ENCODE measurements around the gene MAVS.

GRCh38 chr20:3798908-3799248, 47.8 kb upstream of the MAVS start:
- TF ChIP-seq, protein P1, sequence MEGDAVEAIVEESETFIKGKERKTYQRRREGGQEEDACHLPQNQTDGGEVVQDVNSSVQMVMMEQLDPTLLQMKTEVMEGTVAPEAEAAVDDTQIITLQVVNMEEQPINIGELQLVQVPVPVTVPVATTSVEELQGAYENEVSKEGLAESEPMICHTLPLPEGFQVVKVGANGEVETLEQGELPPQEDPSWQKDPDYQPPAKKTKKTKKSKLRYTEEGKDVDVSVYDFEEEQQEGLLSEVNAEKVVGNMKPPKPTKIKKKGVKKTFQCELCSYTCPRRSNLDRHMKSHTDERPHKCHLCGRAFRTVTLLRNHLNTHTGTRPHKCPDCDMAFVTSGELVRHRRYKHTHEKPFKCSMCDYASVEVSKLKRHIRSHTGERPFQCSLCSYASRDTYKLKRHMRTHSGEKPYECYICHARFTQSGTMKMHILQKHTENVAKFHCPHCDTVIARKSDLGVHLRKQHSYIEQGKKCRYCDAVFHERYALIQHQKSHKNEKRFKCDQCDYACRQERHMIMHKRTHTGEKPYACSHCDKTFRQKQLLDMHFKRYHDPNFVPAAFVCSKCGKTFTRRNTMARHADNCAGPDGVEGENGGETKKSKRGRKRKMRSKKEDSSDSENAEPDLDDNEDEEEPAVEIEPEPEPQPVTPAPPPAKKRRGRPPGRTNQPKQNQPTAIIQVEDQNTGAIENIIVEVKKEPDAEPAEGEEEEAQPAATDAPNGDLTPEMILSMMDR (IDR thresholded peaks at IDR 0.05) = no peak
- TF ChIP-seq POLR2A (IDR thresholded peaks at IDR 0.05) = no peak

Measured in heart left ventricle (tissue), 13 donors.